Limb (tissue), 2 donors: ENCODE data around the gene PKNOX2.

Experiments
- DNase-seq, 2 donors: peaks; one replicate each; pipeline ENCODE4 v3.0.0-alpha.2; 2016; ENCODE audit errors: extremely low spot score in 2 of 2

Gene PKNOX2

GRCh38 chr11:125402435-125402834 is 237.9 kb downstream of the PKNOX2 start:
- no peak for DNase-seq

- peak in 1 of 2 donors; percentile 55 for DNase-seq
Observed at GRCh38 chr11:125404157-125404810, 239.7 kb downstream of the PKNOX2 start.

GRCh38 chr11:125404811-125405790 is 240.6 kb downstream of the PKNOX2 start:
- DNase-seq: peak; percentile 59 to 92

- no peak for DNase-seq
Observed at GRCh38 chr11:125407046-125407445, 242.5 kb downstream of the PKNOX2 start.

DNA sequence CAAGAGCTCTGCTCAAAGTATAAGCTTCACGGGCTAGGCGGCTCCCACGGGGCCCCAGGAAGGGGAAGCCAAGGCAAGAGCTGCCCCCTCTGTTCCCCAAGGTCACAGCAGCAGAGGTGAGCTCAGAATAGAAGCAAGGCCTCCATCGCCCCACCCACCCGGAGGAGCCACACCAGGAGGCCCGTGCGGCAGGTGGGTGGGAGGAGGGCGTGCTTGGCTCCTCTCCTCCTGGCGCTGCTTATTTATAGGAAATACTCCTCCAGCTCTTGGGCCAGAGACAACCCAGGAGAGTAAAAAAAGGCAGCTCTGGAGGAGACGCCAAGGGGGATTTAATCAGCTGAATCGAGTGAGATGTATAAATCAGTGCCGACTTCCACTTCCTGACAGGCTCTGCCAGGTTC is 243.8 kb downstream of the PKNOX2 start:
- no peak for DNase-seq

DNA sequence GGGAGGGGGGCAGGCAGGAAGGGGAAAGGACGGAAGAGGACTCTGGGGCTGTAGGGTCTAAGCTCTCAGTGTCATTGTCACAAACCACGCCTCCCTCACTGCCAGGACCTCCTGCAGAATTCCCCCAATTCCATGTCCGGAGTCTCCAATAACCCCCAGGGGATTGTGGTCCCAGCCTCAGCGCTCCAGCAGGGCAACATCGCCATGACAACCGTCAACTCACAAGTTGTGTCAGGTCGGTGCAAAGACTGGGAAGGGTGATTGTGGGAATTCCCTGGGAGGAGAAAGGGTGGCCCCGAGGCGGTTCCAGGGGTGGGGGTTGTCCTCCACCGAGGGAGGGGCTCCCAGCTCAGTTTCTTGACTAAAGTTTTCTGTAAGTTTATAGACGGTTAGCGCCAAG is 245.5 kb downstream of the PKNOX2 start:
- no peak for DNase-seq

DNA sequence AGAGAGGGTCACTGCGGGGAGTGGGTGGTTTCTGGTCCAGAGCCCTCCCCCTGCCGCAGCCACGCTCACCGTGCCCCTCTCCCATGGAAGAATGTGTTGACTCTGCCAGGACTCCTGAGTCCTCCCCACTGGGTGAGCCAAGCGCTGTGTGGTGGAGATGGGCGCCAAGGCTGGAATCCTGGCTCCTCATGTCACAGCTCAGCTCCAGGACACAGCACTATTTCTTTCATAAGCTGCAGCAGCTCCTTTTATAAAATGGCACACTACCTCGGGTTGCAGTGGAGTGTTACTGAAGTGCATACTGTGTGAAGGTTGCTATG is 247.6 kb downstream of the PKNOX2 start:
- no peak for DNase-seq

GRCh38 chr11:125412509-125412908 is 248.0 kb downstream of the PKNOX2 start:
- DNase-seq: no peak

DNA sequence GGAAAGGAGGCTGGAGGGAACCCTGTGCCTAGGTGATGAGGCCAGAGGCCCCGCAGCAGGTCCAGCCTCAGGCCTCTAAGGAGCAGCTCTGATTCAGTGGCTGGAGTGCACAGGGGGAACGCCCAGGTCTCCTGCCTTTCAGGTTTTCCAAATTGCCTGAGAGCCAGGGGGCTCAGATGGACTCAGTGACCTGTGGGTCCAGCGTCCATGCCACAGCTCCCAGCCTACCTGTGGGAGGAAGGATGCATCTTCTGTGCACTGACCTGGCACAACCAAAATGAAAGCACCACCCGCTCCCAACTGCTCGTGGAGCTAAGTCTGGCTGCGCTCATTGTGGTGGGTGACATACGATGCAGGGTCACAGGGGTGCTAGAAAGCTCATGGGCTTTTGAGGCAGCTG is 248.7 kb downstream of the PKNOX2 start:
- no peak for DNase-seq

DNA sequence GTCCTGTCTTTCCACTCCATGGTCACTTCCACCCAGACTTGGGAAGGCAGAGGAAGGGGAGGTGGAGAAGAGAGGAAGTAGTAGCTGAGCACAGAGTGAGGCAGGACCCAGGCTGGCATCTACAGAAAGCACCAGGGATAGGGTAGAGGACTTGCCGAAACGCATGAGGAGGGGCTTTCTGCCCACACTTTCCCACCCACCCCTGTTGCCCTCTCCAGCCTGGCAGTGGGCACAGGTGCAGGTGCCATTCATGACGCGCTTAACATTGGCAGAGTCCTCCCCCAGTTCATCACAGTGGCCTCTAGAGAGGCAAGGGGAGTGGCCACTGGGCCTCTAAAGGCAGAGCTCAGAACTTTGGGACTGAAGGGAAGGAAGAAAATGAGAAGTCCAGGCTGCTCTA is 249.6 kb downstream of the PKNOX2 start:
- DNase-seq: no peak

- no peak for DNase-seq
Observed at GRCh38 chr11:125416981-125417935, 252.7 kb downstream of the PKNOX2 start.

DNA sequence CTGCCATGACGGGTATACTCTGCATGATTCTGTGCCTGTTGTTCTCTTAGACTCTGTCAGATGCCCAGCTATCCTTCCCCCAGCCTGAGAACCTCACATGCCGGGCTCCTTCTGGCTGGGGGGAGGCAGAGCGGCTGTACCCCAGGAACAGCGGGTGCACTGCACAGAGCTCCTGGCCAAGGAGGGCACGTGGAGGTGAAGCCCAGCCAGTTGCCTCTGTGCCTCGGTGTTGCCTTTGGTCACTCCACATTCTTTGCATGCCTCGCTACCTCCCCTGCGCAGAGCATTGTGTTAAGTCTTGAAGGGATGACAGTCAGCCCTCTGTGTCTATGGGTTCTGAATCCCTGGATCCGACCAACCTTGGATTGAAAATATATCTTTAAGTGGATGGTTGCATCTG is 253.8 kb downstream of the PKNOX2 start:
- no peak for DNase-seq

- DNase-seq: no peak
Observed at GRCh38 chr11:125422681-125423080, 258.1 kb downstream of the PKNOX2 start.

GRCh38 chr11:125423247-125423849 is 258.8 kb downstream of the PKNOX2 start:
- DNase-seq: no peak

DNA sequence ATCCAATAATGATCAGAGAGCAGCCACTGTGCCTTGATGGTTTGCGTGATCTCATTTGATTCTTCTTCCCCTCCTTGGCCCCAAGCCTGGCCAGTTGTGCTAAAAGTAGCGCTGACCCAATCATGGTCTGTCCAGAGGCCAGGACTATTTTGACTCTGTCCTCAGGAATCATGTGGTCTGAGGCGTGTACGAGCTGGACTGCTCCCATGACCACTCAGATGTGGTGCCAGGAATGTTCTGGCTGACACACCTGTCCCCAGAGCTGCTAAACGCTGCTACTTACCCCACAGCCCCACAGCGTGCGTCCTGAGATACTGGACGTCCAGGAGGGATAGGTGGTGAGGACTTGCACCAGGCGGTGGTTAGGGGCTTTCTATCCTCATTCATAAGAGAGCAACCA is 261.1 kb downstream of the PKNOX2 start:
- no peak for DNase-seq

DNA sequence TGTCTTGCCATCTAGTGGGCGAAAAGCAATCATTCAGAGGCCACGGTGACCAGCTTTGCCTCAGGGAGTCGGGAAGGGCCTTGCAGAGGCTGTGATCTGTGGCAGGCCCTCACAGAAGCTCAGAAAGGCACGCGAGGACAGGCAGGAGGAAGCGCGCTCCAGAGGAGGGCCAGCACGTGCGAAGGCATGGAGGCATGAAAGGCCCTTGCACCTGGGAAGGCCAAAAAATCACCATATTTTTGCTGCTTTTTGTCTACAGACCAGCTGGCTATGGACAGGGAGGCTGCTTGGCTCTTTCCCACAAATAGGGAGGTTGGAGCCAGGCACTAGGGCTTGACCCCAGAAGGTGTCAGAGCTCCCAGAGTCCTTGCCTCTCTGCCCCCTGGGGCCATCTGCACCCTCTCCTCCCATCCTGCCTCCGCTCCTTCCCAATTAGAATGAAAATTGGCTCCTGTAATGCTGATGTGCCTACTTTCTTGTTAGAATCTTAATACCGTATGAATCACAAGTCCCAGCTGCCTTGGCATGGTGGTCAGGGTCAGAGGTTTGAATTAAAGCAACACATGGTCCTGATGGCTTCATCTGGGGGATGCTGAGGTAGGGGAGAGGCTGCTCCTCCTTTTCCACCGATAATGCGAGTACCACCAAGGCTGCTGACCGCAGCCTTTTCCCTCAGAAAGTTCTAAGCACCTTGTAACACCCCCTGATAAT is 262.4 kb downstream of the PKNOX2 start:
- DNase-seq: no peak

- no peak for DNase-seq
Observed at GRCh38 chr11:125428486-125429173, 264.1 kb downstream of the PKNOX2 start.

GRCh38 chr11:125429174-125429707 is 264.7 kb downstream of the PKNOX2 start:
- DNase-seq: peak; percentile 48 to 75

GRCh38 chr11:125429807-125430678 is 265.5 kb downstream of the PKNOX2 start:
- no peak for DNase-seq
